ENCODE measurements around the gene ZMIZ2. TPM values are rescaled to one million over a fixed set of nuclear protein-coding genes. Genes with fewer than 3 reads are reported as not detected.
A peak's percentile ranks its signal among the peaks of the same experiment; 100 is the strongest.
"Not testable (repeated sequence)": the region's sequence is repeated elsewhere in the genome, so short reads cannot be mapped to it uniquely, and the experiment has no call there.

Gene ZMIZ2
- 6.6 and 7.9 TPM in 2 replicates for total RNA-seq (2014; rRNA removed; shearing (Covaris generic))

GRCh38 chr7:44748045-44748947 lies at the start of gene ZMIZ2:
Gene ZMIZ2, plus strand, starts transcription at chr7:44748847. Its CDS starts 7,403 bp downstream, at chr7:44756250.
- DNase-seq (ENCODE audit: low read depth): peak; percentile 88

DNA sequence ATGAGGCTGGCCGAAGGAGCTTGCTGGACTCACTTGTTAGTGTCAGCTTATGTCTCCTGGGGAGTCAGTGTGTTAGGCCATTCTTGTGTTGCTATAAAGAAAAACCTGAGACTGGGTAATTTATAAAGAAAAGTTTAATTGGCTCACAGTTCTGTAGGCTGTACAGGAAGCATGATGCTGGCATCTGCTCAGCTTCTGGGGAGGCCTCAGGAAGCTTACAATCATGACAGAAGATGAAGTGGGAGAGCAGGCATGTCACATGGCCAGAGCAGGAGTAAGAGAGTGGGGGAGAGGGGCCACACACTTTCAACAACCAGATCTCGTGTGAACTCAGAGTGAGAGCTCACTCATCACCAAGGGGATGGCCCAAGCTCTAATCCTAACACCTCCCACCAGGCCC lies 49.0 kb upstream of the ZMIZ2 start:
- not testable (repeated sequence) for DNase-seq (ENCODE audit: low read depth)

GRCh38 chr7:44700322-44700721 lies 48.3 kb upstream of the ZMIZ2 start:
- DNase-seq (ENCODE audit: low read depth): no peak

DNA sequence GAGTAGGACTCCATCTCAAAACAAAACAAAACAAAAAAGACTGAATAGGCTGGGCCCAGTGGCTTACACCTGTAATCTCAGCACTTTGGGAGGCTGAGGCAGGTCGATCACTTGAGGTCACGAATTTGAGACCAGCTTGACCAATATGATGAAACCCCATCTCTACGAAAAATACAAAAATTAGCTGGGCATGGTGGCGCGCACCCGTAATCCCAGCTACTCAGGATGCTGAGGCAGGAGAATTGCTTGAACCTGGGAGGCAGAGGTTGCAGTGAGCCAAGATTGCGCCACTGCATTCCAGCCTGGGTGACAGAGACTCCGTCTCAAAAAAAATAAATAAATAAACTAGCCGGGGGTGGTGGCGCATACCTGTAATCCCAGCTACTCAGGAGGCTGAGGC lies 45.3 kb upstream of the ZMIZ2 start:
- not testable (repeated sequence) for DNase-seq (ENCODE audit: low read depth)

DNA sequence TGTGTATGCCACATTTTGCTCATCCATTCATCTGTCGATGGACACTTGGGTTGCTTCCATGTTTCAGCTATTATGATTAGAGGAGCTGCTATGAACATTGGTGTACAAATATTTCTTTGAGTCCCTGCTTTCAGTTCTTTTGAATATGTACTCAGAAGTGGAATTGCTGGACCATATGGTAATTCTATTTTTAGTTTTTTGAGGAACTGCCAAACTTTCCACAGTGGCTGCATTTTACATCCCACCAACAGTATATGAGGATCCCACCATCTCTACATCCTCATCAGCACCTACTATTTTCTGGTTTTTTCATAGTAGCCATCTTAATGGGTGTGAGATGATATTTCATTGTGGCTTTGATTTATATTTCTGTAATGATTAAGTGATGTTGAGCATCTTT lies 44.7 kb upstream of the ZMIZ2 start:
- no peak for DNase-seq (ENCODE audit: low read depth)

DNA sequence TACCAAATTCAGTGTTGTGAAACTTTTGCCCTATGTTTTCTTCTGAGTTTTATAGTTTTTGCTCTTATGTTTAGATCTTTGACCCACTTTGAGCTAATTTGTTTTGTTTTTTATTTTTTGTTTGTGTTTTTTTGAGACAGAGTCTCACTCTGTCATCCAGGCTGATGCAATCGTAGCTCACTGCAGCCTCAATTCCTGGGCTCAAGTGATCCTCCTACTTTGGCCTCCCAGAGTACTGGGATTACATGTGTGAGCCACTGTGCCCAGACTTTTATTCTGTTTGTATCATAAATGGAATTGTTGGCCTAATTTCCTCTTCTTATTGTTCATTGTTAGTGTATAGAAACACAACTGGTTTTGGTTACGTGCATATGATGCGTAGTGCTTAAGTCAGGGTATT lies 43.2 kb upstream of the ZMIZ2 start:
- DNase-seq (ENCODE audit: low read depth): no peak

GRCh38 chr7:44706788-44707557 lies 41.7 kb upstream of the ZMIZ2 start:
- no peak for DNase-seq (ENCODE audit: low read depth)

DNA sequence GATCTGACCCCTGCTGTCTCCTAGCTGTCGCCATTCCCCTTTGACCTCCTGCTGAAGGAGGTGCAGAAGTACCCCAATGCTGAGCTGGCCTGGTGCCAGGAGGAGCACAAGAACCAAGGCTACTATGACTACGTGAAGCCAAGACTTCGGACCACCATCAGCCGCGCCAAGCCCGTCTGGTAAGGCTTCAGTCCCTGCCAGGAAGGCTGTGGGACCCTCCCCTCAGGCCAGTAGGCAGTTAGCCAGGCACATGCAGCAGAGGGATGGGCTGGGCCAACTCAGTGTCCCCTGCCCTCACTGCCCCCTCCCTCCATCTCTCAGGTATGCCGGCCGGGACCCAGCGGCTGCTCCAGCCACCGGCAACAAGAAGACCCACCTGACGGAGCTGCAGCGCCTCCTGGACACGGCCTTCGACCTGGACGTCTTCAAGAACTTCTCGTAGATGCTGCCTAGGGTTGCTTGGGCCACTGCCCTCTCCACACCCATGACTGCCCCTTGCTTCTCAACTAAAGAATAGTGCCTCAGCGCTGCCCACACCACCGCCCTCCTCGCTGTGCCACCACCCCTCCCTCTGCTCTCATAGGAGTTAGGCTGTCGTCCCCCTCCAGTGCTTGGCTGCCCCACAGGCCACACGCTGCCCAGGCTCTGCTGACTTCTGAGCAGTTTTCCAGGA lies 41.0 kb upstream of the ZMIZ2 start:
- no peak for DNase-seq (ENCODE audit: low read depth)

DNA sequence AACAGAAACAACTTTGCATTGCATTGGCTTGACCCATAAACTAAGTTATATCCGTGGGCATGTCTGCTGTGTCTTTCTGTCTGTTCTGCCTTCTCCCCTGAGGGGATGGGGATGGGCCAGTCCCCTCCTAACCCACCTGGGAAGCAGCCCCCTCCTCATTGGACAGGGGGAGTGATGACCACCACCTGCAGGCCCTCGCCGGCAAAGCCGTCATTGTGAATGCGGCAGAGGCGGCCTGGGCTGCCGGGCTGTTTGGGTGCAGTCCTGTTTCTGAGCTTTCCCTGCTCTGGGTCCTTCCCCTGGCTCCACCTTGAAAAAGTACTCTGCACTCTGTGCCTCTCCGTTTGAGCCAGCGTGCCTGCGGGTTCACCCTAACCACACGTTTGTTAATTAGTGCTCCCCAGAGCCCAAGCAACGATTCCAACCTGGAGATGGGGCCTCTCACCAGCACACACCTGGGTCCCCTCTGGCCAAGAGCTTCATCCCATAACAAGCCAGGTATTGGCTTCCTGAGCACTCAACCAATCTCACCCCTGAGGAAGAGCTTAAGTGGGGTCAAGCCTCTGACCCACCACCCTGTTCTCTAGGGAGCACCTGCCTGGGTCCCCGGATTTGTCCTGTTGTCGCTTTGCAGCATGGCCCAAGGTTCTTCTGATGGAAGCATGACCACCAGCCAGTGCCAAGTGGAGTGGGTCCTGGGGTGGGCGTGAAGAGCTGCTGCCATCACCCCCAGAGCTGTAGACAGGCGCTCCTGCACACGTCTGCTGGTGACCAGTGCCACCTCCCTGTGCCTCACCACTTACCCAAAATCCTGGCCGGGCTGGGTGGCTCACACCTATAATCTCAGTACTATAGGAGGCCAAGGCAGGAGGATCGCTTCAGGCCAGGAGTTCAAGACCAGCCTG lies 39.4 kb upstream of the ZMIZ2 start:
- no peak for DNase-seq (ENCODE audit: low read depth)

- DNase-seq (ENCODE audit: low read depth): no peak
Observed at GRCh38 chr7:44709945-44710596, 38.6 kb upstream of the ZMIZ2 start.

- DNase-seq (ENCODE audit: low read depth): no peak
Observed at GRCh38 chr7:44711528-44711927, 37.1 kb upstream of the ZMIZ2 start.

DNA sequence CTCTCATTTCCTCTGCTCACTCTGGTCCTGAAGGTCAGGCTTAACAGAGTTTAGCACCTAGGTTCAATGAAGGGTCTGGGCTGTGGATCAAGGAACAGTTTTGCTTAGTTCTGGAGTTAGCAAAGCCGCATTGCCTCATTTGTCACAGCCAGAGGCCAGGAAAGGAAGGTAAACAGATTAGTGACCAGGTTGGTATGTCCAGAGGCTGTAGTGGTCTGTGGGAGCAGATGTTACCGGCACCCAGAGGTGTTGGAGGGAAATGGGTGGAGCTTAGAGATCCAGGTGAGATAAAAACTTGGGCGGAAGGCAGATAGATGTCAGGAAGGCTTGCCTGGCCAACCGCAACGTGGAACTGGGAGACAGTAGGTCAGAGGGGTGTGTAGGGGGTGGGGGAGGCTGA lies 36.6 kb upstream of the ZMIZ2 start:
- no peak for DNase-seq (ENCODE audit: low read depth)

DNA sequence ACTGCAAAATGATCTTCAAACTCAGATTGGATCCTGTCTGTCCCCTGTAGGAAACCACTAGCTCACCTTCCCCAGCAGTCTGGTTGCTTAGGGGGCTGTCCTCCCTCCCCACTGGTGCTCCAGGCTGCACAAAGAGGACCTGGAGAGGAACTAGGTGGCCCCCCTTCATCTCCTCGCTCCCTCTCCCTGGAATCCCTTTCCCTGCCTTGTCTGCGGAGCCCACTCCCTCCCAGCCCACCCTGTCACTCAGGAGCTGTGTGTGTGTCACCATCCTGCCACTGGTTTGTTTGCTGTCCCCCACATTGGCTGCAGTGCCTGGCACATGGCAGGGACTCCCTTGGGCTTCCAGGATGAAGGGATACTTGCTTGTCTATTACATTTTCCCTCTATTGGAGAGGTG lies 35.5 kb upstream of the ZMIZ2 start:
- no peak for DNase-seq (ENCODE audit: low read depth)

DNA sequence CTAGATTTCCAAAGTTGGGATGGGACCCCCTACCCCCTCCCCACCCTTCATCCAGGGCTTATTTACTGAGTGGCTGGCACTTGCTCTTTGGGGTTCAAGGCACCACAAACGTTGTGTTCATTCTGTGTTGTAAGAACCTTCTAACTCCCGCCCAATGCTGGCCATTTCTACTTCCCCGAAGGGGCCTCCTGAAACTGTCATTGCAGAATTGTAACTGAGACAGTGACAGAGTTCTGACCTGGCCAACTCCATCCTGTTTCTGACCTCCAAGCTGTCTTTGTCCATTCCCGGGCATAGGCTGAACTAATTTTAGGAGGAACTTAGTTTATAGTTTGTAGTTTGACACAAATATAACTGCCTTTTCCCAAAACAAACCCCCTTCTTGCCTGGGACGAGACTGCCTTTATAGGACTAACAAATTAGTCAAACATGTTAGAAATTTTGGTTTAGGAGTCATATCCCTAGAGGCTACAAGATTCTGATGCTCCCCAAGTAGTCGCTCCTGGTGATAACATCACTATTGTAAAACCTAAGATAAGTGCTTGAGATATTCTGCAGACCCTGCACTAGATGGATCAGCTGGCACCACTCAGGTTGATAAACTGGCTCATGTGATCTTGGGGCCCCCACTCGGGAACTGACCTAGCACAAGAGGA lies 34.8 kb upstream of the ZMIZ2 start:
- no peak for DNase-seq (ENCODE audit: low read depth)

DNA sequence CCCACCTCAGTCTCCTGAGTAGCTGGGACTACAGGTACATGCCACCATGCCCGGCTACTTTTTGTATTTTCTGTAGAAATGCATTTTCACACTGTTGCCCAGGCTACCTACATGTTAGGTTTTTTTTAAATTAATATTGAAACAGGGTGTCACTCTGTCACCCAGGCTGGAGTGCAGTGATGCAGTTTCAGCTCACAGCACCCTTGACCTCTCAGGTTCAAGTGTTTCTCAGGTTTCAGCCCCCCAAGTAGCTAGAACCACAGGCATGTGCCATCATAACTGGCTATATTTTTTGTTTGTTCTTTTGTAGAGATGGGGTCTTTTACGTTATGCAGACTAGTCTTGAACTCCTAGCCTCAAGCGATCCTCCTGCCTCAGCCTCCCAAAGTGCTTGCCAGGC lies 32.4 kb upstream of the ZMIZ2 start:
- DNase-seq (ENCODE audit: low read depth): no peak

- no peak for DNase-seq (ENCODE audit: low read depth)
Observed at GRCh38 chr7:44720301-44720700, 28.3 kb upstream of the ZMIZ2 start.

DNA sequence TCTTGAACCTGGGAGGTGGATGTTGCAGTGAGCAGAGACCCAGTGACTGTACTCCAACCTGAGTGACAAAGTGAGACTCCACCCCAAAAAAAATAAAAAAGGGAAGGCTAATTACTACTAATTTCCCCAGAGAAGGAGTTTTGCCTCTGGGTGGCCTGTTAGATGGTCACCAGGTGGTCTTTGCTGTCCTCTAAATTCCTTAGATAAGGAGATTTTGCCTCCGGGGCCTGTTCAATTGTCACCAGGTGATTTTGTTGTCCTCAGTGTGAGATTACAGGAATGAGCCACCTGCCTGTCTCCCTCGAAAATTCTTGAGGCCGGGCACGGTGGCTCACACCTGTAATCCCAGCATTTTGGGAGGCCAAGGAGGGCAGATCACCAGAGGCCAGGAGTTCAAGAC lies 24.4 kb upstream of the ZMIZ2 start:
- no peak for DNase-seq (ENCODE audit: low read depth)

- DNase-seq (ENCODE audit: low read depth): not testable (repeated sequence)
Observed at GRCh38 chr7:44726250-44726649, 22.4 kb upstream of the ZMIZ2 start.

GRCh38 chr7:44727158-44727936 lies 21.3 kb upstream of the ZMIZ2 start:
- peak; percentile 81 for DNase-seq (ENCODE audit: low read depth)

DNA sequence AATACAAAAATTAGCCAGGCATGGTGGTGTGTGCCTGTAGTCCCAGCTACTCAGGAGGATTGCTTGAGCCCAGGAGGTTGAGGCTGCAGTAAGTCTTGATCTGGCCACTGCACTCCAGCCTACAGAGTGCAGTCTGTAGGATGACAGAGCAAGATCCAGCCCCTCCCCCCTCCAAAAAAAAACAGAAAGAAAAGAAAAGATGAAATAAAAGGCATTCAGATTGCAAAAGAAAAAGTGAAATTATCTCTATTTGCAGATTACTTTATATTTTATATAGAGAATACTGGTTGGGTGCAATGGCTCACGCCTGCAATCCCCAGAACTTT lies 20.7 kb upstream of the ZMIZ2 start:
- DNase-seq (ENCODE audit: low read depth): no peak

Measured in RPMI7951 (cell line).